ENCODE results near the gene ITPA. TPM values are rescaled to one million over a fixed set of nuclear protein-coding genes. Genes with fewer than 3 reads are reported as not detected.

Gene ITPA
- polyA plus RNA-seq, 1 experiment = 25.2 TPM

DNA sequence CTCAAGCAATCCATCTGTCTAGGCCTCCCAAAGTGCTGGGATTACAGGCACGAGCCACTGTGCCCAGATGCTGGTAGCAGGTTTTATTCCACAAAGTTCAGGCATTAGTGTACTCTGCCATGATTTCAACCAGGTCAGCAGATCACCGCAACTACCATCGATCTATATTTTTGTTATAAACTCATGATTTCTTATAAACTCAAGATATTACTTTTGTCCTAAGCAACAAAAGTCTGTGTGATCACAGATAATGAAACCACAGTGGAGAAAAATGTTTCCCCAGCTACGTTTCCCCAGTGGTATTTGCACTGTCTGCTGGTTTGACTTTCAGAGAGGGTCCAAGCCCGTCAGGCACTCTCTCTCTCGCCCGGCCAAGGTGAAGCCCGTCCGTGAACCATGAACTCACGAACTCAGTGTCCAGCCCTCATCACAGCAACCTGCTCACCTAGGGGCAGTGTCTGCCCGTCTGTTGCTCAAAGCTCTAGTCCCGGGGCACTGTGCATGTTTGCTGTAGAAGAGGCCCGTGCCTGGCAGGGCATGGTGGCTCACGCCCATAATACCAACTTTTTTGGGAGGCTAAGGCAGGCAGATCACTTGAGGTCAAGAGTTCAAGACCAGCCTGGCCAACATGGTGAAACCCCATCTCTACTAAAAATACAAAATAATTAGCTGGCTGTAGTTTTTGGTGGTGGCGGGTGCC lies 22.7 kb downstream of the ITPA start:
- no peak overlapping the region for H3K27ac ChIP-seq (ENCODE audit: low read depth, low read length)
- ChIA-PET CTCF (interaction anchor here (0.8 kb wide), 1 partner anchor 13 kb away, joined by 3 read pairs; no protein-coding TSS in a partner anchor), POLR2A (no interaction called here)
- TF ChIP-seq CTCF (IDR thresholded peaks at IDR 0.05; ENCODE audit: low read depth, low read length) = no peak
- no peak for DNase-seq (ENCODE audit: low read depth, low spot score)
- H3K4me3 ChIP-seq (ENCODE audit: low read depth, low read length) = no peak overlapping the region
- H3K27me3 ChIP-seq (ENCODE audit: control insufficient read depth, insufficient read depth, low read length) = peaks cover 18% of the 10 kb centered on the region
- H3K9me3 ChIP-seq (ENCODE audit: control insufficient read depth, insufficient read depth, low read length) = no peaks in the 10 kb centered on the region; the same call in 1 of the 2 replicates

DNA sequence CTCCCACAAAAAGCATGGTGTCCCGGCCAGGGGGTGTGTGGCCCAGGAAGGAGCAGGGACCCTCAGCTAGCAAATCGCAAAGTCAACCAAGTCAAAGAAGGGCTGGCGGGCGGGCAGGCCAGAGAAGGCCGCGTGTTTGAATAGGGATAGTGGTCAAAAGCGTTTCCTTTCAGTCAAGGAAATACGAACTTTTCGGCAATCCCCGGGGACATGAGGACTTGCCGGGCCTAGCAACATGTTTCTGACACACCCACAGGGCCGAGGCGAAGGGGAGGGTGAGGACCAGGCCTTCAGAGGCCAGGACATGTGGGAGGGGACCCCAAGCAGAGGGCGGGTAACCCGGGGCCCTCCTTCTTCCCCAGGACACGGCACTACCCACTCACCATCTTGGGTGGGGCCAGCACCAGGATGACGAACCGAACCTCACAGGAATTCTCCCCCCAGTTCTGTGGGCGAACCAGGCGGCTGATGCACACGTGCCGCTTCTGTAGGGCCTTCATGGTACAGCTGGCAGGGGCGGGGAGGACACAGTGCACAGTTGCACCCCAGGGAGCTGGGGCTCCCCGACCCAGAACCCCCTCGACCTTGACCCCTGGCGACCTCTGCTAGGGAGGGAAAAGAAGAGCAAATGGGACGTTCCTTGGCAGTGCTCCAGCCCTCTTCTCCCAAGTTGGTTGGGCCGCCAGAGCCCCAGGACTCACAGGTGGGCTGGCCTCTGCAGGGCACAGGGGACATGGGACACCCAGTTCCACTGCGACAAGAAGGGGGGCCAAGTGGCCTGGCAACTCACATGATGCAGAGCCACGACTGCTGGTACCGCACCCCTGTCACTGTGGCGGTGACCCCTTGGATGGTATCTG lies 24.1 kb downstream of the ITPA start:
- H3K9me3 ChIP-seq (ENCODE audit: control insufficient read depth, insufficient read depth, low read length) = no peaks in the 10 kb centered on the region; the same call in 1 of the 2 replicates
- no peak overlapping the region for H3K27ac ChIP-seq (ENCODE audit: low read depth, low read length)
- TF ChIP-seq CTCF (IDR thresholded peaks at IDR 0.05; ENCODE audit: low read depth, low read length) = no peak
- CTCF ChIA-PET = no interaction called here
- H3K27me3 ChIP-seq (ENCODE audit: control insufficient read depth, insufficient read depth, low read length) = peaks cover 31% of the 10 kb centered on the region
- POLR2A ChIA-PET = no interaction called here
- DNase-seq (ENCODE audit: low read depth, low spot score) = no peak
- no peak overlapping the region for H3K4me3 ChIP-seq (ENCODE audit: low read depth, low read length)

GRCh38 chr20:3233991-3234498 lies 24.7 kb downstream of the ITPA start:
- POLR2A ChIA-PET = no interaction called here
- TF ChIP-seq CTCF (IDR thresholded peaks at IDR 0.05; ENCODE audit: low read depth, low read length) = no peak
- DNase-seq (ENCODE audit: low read depth, low spot score) = no peak
- H3K4me3 ChIP-seq (ENCODE audit: low read depth, low read length) = no peak overlapping the region
- H3K27ac ChIP-seq (ENCODE audit: low read depth, low read length) = no peak overlapping the region
- no peaks in the 10 kb centered on the region; the same call in 1 of the 2 replicates for H3K9me3 ChIP-seq (ENCODE audit: control insufficient read depth, insufficient read depth, low read length)
- CTCF ChIA-PET = no interaction called here
- peaks cover 34% of the 10 kb centered on the region for H3K27me3 ChIP-seq (ENCODE audit: control insufficient read depth, insufficient read depth, low read length)

- H3K4me3 ChIP-seq (ENCODE audit: low read depth, low read length) = no peak overlapping the region
- POLR2A ChIA-PET = no interaction called here
Observed at GRCh38 chr20:3235666-3236324, 26.5 kb downstream of the ITPA start.

More at GRCh38 chr20:3235666-3236324, 26.5 kb downstream of the ITPA start:
- DNase-seq (ENCODE audit: low read depth, low spot score) = no peak
- H3K9me3 ChIP-seq (ENCODE audit: control insufficient read depth, insufficient read depth, low read length) = peaks cover 4% of the 10 kb centered on the region; the same call in 1 of the 2 replicates
- no peak overlapping the region for H3K27ac ChIP-seq (ENCODE audit: low read depth, low read length)
- no peak for TF ChIP-seq CTCF (IDR thresholded peaks at IDR 0.05; ENCODE audit: low read depth, low read length)
- CTCF ChIA-PET = no interaction called here
- H3K27me3 ChIP-seq (ENCODE audit: control insufficient read depth, insufficient read depth, low read length) = peaks cover 49% of the 10 kb centered on the region

Measured in AG04450 (cell line).